T47D (cell line): Measurements from ENCODE around the gene PCCA.
"Not testable (repeated sequence)": the region's sequence is repeated elsewhere in the genome, so short reads cannot be mapped to it uniquely, and the experiment has no call there.

ENCODE experiments used
- DNase-seq, 2 experiments: peaks; one replicate each; pipeline versions ENCODE4 v3.0.0 to v3.0.0-alpha.2; 2011 to 2012; ENCODE audit warnings: low read depth in 1 of 2, low spot score in 1 of 2
- JUND ChIP-seq: IDR thresholded peaks from 2 replicates; pipeline ENCODE4 v1.6.1; 2012; ENCODE audit warnings: low read depth
- in situ Hi-C: cut with HindIII; loops from 2 replicates; pipeline ENCODE4 v1.10.0; 2016; ENCODE audit warnings: low sequenced_read_pairs, low pct_unique_long_range_greater_than_20kb

PCCA gene

DNA sequence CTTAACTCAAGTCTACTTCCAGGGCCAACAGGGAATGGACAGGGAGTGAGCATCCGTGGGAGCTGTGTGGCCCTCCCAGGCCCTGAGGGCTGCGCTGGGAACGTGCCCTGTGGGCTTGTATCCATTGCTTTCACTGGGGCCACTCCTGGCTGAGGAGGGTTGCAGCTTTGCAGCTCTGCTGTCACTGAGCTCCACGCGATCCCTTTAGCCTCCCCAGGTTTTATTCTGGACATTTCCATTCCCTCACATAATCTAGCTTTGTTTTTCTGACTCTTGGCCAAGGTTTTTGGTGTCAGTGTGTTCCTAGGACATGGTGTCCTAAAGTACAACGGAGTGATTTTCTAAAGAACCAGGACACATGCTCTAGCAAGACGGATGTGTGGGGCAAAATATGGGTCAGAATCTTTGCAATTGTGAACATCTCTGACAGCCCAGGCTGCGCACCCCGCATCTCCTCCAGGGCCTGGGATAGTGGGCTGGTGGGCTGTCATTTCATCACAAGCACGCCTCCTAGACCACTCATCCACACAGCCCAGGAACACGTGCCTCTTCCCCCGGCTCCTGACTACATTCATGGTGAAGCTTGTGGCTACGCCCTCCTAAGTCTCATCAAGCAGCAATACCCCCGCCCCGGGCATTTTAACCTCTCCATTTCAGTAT lies 471.7 kb downstream of the PCCA start:
- no peak for TF ChIP-seq JUND
- in situ Hi-C loops: no loop called here
- DNase-seq: no peak

DNA sequence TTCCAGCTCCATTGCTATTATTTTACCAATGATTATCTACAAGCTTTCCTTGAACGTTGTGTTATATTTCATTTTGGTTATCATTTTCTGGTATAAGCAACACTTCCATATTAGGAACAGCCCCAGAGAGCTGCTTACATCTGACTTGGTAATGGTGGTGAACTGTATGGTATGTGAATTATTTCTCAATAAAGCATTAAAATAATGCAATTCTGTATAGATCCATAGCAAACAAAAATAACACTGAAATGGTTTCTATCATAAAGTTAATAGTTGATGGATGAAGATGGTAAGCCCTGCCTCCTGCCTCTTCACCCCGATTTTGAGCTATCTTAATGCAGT lies 472.2 kb downstream of the PCCA start:
- in situ Hi-C loops: no loop called here
- TF ChIP-seq JUND: no peak
- no peak for DNase-seq

GRCh38 chr13:100561599-100562204 lies 472.8 kb downstream of the PCCA start:
- DNase-seq: no peak
- in situ Hi-C loops: no loop called here

GRCh38 chr13:100563779-100564178 lies 474.9 kb downstream of the PCCA start:
- no peak for TF ChIP-seq JUND
- in situ Hi-C loops: no loop called here
- DNase-seq: no peak

More at GRCh38 chr13:100561599-100562204, 472.8 kb downstream of the PCCA start:
- TF ChIP-seq JUND: no peak

DNA sequence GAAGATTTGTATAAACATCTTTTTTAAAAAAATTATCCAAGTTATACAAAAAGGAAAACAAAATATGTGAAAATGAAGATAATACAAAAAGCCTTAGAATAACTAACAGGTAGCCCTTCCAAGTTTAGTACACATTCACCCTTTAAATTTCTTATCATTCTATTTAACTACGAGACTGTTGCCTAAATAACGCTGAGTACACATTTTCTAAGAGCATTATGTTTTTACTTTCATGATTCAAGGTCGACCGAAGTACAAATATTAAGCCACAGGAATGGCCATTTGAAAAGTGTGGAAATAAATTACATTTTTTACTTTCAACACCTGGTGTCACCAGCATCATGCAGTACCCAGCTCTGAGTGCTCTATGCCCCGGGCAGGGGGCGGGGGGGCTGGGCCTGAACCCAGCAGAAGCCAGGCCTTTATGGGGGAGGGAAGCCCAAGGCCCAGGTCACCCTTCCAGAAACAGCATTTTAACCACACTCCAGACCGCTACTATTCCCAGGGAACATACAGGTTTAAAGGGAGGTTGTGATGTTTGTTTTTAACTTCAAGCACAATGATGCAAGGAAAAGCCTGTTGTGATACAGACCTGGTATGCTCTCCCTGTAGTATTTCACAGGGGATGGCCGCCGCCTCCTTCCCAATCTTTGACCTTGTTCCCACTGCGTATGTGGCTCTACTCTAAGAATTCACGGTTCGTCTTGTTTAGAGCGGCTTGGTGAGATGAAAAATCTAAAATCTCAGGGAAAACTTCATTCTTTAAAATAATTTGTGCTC lies 475.7 kb downstream of the PCCA start:
- TF ChIP-seq JUND: no peak
- DNase-seq: no peak
- in situ Hi-C loops: no loop called here

GRCh38 chr13:100565286-100565685 lies 476.4 kb downstream of the PCCA start:
- no peak for TF ChIP-seq JUND
- DNase-seq: no peak
- in situ Hi-C loops: no loop called here

DNA sequence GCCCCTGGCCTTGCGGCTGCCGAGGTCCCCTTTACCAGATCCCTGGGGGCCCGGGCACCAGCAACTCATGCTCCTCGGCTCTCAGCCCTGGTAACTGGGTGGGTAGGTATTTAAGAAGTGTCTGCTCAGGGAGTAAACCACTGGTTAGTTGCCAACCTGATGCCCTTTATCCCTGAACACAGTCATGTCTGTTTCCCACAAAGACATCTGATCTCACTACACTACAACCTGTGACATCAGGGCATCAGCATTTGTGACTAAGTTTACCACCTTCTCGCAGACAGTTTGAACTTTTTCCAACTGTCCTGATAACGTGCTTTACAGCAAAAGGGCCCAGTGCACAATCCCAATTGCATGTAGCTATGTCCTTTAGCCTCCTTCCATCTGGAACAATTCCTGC lies 477.6 kb downstream of the PCCA start:
- DNase-seq: no peak
- in situ Hi-C loops: no loop called here
- TF ChIP-seq JUND: no peak

- TF ChIP-seq JUND: no peak
- in situ Hi-C loops: no loop called here
- peak; percentile 35 to 85 for DNase-seq
Measured at GRCh38 chr13:100573121-100573520, 484.2 kb downstream of the PCCA start.

DNA sequence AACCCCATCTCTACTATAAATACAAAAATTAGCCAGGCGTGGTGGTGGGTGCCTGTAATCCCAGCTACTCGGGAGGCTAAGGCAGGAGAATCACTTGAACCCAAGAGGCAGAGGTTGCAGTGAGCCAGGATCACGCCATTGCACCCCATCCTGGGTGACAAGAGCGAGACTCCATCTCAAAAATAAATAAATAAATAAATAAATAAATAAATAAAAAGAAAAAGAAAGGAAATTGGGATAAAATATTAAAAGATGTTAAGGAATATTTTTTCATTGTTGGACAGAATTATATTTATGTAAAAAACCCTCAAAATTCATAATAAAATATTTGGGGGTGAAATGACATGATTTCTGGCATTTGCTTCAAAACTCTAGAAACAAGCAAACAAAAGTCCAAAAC lies 488.3 kb downstream of the PCCA start:
- in situ Hi-C loops, DNase-seq: not testable (repeated sequence)
